ENCODE results near the gene BIRC7.

The BIRC7 gene

GRCh38 chr20:63284544-63284949 lies 48.8 kb downstream of the BIRC7 start:
- DNase-seq: no peak

GRCh38 chr20:63284981-63285524 lies 49.3 kb downstream of the BIRC7 start:
- no peak for DNase-seq

GRCh38 chr20:63285636-63286615 lies 50.2 kb downstream of the BIRC7 start:
- no peak for DNase-seq

- no peak for DNase-seq
Observed at GRCh38 chr20:63286781-63287696, 51.3 kb downstream of the BIRC7 start.

GRCh38 chr20:63287697-63288580 lies 52.2 kb downstream of the BIRC7 start:
- DNase-seq: no peak

GRCh38 chr20:63288581-63289251 lies 53.0 kb downstream of the BIRC7 start:
- no peak for DNase-seq

GRCh38 chr20:63289311-63290135 lies 53.8 kb downstream of the BIRC7 start:
- DNase-seq: no peak
